H7 (cell line): ENCODE results near the gene POC1A. TPM values are rescaled to one million over a fixed set of nuclear protein-coding genes. Genes with fewer than 3 reads are reported as not detected.

ENCODE experiments used
- DNase-seq: peaks from one replicate; pipeline ENCODE4 v3.0.0; 2012
- H3K27me3 ChIP-seq: 2 replicates; pipeline ENCODE4 v1.6.0; 2011; ENCODE audit warnings: mild to moderate bottlenecking, low read length; ENCODE audit not compliant: control insufficient read depth, insufficient read depth
- H3K36me3 ChIP-seq: replicated peaks from 2 replicates; pipeline ENCODE4 v1.5.1; 2011; ENCODE audit warnings: low read length; ENCODE audit not compliant: control insufficient read depth, insufficient read depth
- H3K4me3 ChIP-seq: 2 replicates; pipeline ENCODE4 v1.5.1; 2011; ENCODE audit warnings: low read depth, mild to moderate bottlenecking, control low read depth, low read length, moderate library complexity; ENCODE audit not compliant: insufficient read depth
- total RNA-seq: library from RNA; depleted of rRNA; stranded (reverse); fragments of >200 nt; shearing (Covaris generic); gene quantifications from 2 replicates; pipeline ENCODE4 v1.2.3, GENCODE V29; 2014

POC1A gene
- total RNA-seq, 1 experiment from 2014 or later = 25.1 TPM

GRCh38 chr3:52136513-52136912 lies 17.7 kb downstream of the POC1A start:
- H3K4me3 ChIP-seq = no peak overlapping the region

GRCh38 chr3:52135332-52135731 lies 18.9 kb downstream of the POC1A start:
- Histone ChIP-seq H3K27me3 (no peaks in the 10 kb centered on the region), H3K4me3 (no peak overlapping the region), H3K36me3 (peaks cover 7% of the 10 kb centered on the region)
- no peak for DNase-seq

More at GRCh38 chr3:52136513-52136912, 17.7 kb downstream of the POC1A start:
- no peak for DNase-seq
- peaks cover 13% of the 10 kb centered on the region for H3K36me3 ChIP-seq
- no peaks in the 10 kb centered on the region for H3K27me3 ChIP-seq

GRCh38 chr3:52134761-52135160 lies 19.5 kb downstream of the POC1A start:
- H3K4me3 ChIP-seq = no peak overlapping the region
- no peaks in the 10 kb centered on the region for H3K27me3 ChIP-seq

GRCh38 chr3:52132930-52133329 lies 21.3 kb downstream of the POC1A start:
- DNase-seq = no peak
- no peaks in the 10 kb centered on the region for H3K27me3 ChIP-seq
- peaks cover 9% of the 10 kb centered on the region for H3K36me3 ChIP-seq
- no peak overlapping the region for H3K4me3 ChIP-seq

More at GRCh38 chr3:52134761-52135160, 19.5 kb downstream of the POC1A start:
- H3K36me3 ChIP-seq = peaks cover 10% of the 10 kb centered on the region
- DNase-seq = no peak

GRCh38 chr3:52132041-52132440 lies 22.2 kb downstream of the POC1A start:
- Histone ChIP-seq H3K4me3 (no peak overlapping the region), H3K27me3 (no peaks in the 10 kb centered on the region), H3K36me3 (peaks cover 7% of the 10 kb centered on the region)
- DNase-seq = no peak

- Histone ChIP-seq H3K27me3 (no peaks in the 10 kb centered on the region), H3K4me3 (no peak overlapping the region), H3K36me3 (peaks cover 6% of the 10 kb centered on the region)
- no peak for DNase-seq
Observed at GRCh38 chr3:52130966-52131622, 23.1 kb downstream of the POC1A start.

- H3K27me3 ChIP-seq = no peaks in the 10 kb centered on the region
- no peak overlapping the region for H3K4me3 ChIP-seq
- DNase-seq = peak; percentile 71
- peaks cover 12% of the 10 kb centered on the region for H3K36me3 ChIP-seq
Observed at GRCh38 chr3:52128118-52128683, 26.0 kb downstream of the POC1A start.

- Histone ChIP-seq H3K36me3 (peaks cover 22% of the 10 kb centered on the region), H3K27me3 (no peaks in the 10 kb centered on the region), H3K4me3 (no peak overlapping the region)
- DNase-seq = no peak
Observed at GRCh38 chr3:52126500-52126899, 27.7 kb downstream of the POC1A start.

GRCh38 chr3:52126036-52126435 lies 28.2 kb downstream of the POC1A start:
- no peaks in the 10 kb centered on the region for H3K27me3 ChIP-seq
- H3K4me3 ChIP-seq = no peak overlapping the region
- H3K36me3 ChIP-seq = peaks cover 25% of the 10 kb centered on the region
- DNase-seq = no peak

GRCh38 chr3:52124766-52125165 lies 29.5 kb downstream of the POC1A start:
- Histone ChIP-seq H3K27me3 (no peaks in the 10 kb centered on the region), H3K4me3 (no peak overlapping the region), H3K36me3 (peaks cover 29% of the 10 kb centered on the region)
- DNase-seq = no peak

- peaks cover 32% of the 10 kb centered on the region for H3K36me3 ChIP-seq
- no peak overlapping the region for H3K4me3 ChIP-seq
- DNase-seq = no peak
- H3K27me3 ChIP-seq = no peaks in the 10 kb centered on the region
Observed at GRCh38 chr3:52124126-52124525, 30.1 kb downstream of the POC1A start.

- peak; percentile 93 for DNase-seq
- H3K36me3 ChIP-seq = peaks cover 32% of the 10 kb centered on the region
- no peaks in the 10 kb centered on the region for H3K27me3 ChIP-seq
- no peak overlapping the region for H3K4me3 ChIP-seq
Observed at GRCh38 chr3:52123106-52123725, 31.0 kb downstream of the POC1A start.

GRCh38 chr3:52122491-52122890 lies 31.7 kb downstream of the POC1A start:
- DNase-seq = no peak
- no peak overlapping the region for H3K4me3 ChIP-seq
- peaks cover 30% of the 10 kb centered on the region for H3K36me3 ChIP-seq
- H3K27me3 ChIP-seq = no peaks in the 10 kb centered on the region

- H3K27me3 ChIP-seq = no peaks in the 10 kb centered on the region
- peaks cover 30% of the 10 kb centered on the region for H3K36me3 ChIP-seq
- no peak for DNase-seq
- H3K4me3 ChIP-seq = no peak overlapping the region
Observed at GRCh38 chr3:52121813-52122212, 32.4 kb downstream of the POC1A start.

- Histone ChIP-seq H3K36me3 (peaks cover 30% of the 10 kb centered on the region), H3K4me3 (no peak overlapping the region), H3K27me3 (no peaks in the 10 kb centered on the region)
- DNase-seq = no peak
Observed at GRCh38 chr3:52121464-52121805, 32.8 kb downstream of the POC1A start.
